ENCODE measurements around the gene KIF20B. TPM values are rescaled to one million over a fixed set of nuclear protein-coding genes. Genes with fewer than 3 reads are reported as not detected.

Gene KIF20B
- total and polyA plus RNA-seq, 2 of the 13 experiments (the other 11 are each of a cell fraction or from before 2014, with no cell fraction given), result 3.5 to 38.6 TPM

DNA sequence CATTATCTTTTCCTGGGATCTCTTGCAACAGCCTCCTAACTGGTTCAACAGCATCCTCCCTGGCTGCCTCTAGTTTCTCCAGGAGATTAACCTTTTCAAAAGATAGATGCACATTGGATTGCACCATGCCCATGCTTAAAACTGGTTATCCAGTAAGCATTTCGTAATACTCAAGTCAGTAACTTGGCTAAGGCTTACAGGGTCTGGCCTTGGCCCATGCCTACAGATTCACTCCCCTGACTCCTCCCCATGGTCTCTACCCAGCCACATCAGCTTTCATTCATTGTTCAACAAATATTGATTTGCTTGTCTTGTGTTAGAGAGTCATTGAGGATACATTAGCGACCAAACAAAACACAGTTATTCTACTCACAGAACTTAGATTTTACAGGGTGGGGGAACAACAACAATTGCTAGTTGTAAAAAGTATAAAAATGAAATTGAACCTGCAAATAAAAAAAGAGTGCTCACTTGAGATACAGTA, 1.8 kb upstream of the KIF20B start (continued):
- TF ChIP-seq, protein P1, sequence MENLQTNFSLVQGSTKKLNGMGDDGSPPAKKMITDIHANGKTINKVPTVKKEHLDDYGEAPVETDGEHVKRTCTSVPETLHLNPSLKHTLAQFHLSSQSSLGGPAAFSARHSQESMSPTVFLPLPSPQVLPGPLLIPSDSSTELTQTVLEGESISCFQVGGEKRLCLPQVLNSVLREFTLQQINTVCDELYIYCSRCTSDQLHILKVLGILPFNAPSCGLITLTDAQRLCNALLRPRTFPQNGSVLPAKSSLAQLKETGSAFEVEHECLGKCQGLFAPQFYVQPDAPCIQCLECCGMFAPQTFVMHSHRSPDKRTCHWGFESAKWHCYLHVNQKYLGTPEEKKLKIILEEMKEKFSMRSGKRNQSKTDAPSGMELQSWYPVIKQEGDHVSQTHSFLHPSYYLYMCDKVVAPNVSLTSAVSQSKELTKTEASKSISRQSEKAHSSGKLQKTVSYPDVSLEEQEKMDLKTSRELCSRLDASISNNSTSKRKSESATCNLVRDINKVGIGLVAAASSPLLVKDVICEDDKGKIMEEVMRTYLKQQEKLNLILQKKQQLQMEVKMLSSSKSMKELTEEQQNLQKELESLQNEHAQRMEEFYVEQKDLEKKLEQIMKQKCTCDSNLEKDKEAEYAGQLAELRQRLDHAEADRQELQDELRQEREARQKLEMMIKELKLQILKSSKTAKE (CRISPR knock-in tag; IDR thresholded peaks at IDR 0.05; ENCODE audit: borderline replicate concordance), result peak; percentile 60; the same call in 1 of the 2 replicates
- TF ChIP-seq, protein P2, sequence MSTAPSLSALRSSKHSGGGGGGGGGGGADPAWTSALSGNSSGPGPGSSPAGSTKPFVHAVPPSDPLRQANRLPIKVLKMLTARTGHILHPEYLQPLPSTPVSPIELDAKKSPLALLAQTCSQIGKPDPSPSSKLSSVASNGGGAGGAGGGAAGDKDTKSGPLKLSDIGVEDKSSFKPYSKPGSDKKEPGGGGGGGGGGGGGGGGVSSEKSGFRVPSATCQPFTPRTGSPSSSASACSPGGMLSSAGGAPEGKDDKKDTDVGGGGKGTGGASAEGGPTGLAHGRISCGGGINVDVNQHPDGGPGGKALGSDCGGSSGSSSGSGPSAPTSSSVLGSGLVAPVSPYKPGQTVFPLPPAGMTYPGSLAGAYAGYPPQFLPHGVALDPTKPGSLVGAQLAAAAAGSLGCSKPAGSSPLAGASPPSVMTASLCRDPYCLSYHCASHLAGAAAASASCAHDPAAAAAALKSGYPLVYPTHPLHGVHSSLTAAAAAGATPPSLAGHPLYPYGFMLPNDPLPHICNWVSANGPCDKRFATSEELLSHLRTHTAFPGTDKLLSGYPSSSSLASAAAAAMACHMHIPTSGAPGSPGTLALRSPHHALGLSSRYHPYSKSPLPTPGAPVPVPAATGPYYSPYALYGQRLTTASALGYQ (CRISPR knock-in tag; IDR thresholded peaks at IDR 0.05), result peak; percentile 72; the same call in 1 of the 2 replicates
- TF ChIP-seq, protein P3, sequence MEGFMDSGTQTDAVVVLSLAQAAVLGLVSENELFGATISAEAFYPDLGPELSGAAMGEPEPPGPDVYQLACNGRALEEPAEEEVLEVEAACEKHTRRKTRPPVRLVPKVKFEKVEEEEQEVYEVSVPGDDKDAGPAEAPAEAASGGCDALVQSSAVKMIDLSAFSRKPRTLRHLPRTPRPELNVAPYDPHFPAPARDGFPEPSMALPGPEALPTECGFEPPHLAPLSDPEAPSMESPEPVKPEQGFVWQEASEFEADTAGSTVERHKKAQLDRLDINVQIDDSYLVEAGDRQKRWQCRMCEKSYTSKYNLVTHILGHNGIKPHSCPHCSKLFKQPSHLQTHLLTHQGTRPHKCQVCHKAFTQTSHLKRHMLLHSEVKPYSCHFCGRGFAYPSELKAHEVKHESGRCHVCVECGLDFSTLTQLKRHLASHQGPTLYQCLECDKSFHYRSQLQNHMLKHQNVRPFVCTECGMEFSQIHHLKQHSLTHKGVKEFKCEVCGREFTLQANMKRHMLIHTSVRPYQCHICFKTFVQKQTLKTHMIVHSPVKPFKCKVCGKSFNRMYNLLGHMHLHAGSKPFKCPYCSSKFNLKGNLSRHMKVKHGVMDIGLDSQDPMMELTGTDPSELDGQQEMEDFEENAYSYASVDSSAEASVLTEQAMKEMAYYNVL (CRISPR knock-in tag; IDR thresholded peaks at IDR 0.05; ENCODE audit: borderline replicate concordance), result peak; percentile 78; the same call in 1 of the 2 replicates
- TF ChIP-seq ASH2L (IDR thresholded peaks at IDR 0.05; ENCODE audit: insufficient read length, low read depth, low read length), result peak; percentile 54
- TF ChIP-seq, protein P4, sequence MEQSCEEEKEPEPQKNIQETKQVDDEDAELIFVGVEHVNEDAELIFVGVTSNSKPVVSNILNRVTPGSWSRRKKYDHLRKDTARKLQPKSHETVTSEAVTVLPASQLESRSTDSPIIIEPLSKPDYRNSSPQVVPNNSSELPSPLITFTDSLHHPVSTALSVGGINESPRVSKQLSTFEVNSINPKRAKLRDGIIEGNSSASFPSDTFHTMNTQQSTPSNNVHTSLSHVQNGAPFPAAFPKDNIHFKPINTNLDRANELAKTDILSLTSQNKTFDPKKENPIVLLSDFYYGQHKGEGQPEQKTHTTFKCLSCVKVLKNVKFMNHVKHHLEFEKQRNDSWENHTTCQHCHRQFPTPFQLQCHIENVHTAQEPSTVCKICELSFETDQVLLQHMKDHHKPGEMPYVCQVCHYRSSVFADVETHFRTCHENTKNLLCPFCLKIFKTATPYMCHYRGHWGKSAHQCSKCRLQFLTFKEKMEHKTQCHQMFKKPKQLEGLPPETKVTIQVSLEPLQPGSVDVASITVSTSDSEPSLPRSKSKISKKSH (CRISPR knock-in tag; IDR thresholded peaks at IDR 0.05; ENCODE audit: borderline replicate concordance), result no peak
- TF ChIP-seq HDAC2 (CRISPR knock-in tag; IDR thresholded peaks at IDR 0.05), result peak; percentile 79
